Umbilical cord (tissue), 2 donors: ENCODE results near the gene FAM9C. TPM values are rescaled to one million over a fixed set of nuclear protein-coding genes. Genes with fewer than 3 reads are reported as not detected.
"Not testable (repeated sequence)": the region's sequence is repeated elsewhere in the genome, so short reads cannot be mapped to it uniquely, and the experiment has no call there.

Experiments
- DNase-seq: peaks from one replicate; pipeline ENCODE4 v3.0.0-alpha.2; 2015; ENCODE audit warnings: low spot score
- total RNA-seq: library from RNA; depleted of rRNA; stranded (reverse); fragments of >200 nt; gene quantifications from one replicate; pipeline ENCODE4 v1.2.3, GENCODE V29; 2014; ENCODE audit warnings: low replicate concordance; ENCODE audit not compliant: insufficient read depth

FAM9C gene
- total RNA-seq, 1 donor from 2014 or later: 3.9 TPM

DNA sequence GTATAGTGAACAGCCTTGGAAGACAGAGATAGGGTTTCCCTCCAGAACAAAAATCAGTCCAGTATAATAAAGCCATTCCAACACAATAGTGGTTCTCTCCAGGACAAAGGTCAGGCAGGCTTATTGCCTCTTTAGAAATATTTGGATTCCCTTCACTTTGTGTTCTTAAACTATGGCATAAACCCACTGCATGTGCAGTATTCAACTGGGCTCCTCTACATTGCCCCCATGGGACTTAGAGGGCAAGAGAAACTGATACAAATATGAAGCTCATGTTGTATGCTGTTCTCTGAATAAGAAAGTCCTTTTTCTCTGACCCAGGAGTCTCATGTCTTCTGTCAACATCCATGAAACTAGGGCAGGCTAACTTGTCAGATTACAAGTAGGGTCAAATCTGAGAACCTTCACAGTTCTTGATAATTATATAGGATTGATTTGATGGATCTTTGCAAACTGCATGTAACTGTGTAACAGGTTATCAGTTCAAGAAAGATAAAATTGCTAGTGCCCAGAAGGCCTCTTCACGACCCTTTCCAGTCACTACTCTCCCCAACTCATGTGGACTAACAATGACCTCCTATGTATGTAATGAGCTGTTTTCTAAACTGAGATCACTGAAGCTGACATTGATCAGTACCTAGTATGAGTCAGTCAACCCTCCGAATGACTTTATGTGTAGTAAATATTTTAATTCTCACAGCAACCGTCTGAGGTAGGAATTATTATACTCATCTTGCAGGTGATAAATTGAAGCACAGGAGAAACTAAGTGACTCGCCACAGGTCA lies 31.9 kb upstream of the FAM9C start:
- DNase-seq: no peak

- no peak for DNase-seq
Observed at GRCh38 chrX:13074297-13075262, 30.2 kb upstream of the FAM9C start.

- no peak for DNase-seq
Observed at GRCh38 chrX:13069771-13070416, 25.5 kb upstream of the FAM9C start.

GRCh38 chrX:13068651-13069050 lies 24.2 kb upstream of the FAM9C start:
- DNase-seq: no peak

DNA sequence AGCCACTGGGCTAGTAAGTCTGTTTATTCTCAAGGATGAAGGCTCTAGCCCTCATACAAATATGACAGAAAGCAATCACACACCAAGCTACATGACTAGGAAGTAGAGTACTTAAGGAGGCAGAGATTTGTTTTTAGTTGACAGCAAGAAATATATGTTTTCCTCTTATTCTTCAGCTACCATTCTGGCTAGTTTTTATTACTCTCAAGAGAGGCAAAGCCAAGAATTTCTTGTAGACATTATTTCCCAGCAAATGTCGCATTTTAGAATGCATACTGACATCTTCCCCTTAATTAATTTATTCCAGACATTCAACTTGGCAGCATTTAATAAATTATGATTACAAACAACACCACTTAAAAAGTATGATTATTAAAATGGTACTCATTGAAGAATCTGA lies 23.4 kb upstream of the FAM9C start:
- DNase-seq: no peak

- DNase-seq: no peak
Observed at GRCh38 chrX:13066391-13066790, 22.0 kb upstream of the FAM9C start.

GRCh38 chrX:13064599-13065143 lies 20.3 kb upstream of the FAM9C start:
- DNase-seq: no peak

DNA sequence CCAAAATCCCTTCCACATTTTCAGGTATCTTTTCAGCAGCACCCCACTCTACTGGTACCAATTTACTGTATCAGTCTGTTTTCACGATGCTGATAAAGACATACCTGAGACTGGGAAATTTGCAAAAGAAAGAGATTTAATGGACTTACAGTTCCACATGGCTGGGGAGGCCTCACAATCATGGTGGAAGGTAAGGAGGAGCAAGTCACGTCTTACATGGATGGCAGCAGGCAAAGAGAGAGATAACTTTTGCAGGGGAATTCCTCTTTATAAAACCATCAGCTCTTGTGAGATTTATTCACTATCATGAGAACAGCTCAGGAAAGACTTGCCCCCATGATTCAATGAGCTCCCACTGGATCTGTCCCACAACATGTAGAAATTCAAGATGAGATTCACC lies 18.7 kb upstream of the FAM9C start:
- not testable (repeated sequence) for DNase-seq

DNA sequence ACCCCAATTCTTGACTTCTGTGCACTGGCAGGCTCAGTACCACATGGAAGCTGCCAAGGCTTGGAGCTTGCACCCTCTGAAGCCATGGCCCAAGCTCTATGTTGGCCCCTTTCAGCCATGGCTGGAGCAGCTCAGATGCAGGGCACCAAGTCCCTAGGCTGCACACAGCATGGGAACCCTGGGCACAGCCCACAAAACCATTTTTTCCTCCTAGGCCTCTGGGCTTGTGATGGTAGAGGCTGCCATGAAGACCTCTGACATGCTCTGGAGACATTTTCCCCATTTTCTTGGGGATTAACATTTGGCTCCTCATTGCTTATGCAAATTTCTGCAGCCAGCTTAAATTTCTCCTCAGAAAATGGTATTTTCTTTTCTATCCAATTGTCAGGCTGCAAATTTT lies 17.9 kb upstream of the FAM9C start:
- DNase-seq: not testable (repeated sequence)

DNA sequence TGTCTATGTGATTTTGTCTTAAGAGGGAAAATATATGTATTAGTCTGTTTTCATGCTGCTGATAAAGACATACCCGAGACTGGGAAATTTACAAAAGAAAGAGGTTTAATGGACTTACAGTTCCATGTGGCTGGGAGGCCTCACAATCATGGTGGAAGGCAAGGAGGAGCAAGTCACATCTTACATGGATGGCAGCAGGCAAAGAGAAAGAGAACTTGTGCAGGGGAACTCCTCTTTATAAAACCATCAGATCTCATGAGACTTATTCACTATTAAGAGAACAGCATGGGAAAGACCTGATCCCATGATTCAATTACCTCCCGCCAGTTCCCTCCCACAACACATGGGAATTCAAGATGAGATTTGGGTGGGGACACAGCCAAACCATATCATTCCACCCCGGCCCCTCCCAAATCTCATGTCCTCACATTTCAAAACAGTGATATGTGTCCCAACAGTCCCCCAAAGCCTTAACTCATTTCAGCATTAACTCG lies 16.8 kb upstream of the FAM9C start:
- DNase-seq: not testable (repeated sequence)

GRCh38 chrX:13059637-13060499 lies 15.4 kb upstream of the FAM9C start:
- DNase-seq: no peak

DNA sequence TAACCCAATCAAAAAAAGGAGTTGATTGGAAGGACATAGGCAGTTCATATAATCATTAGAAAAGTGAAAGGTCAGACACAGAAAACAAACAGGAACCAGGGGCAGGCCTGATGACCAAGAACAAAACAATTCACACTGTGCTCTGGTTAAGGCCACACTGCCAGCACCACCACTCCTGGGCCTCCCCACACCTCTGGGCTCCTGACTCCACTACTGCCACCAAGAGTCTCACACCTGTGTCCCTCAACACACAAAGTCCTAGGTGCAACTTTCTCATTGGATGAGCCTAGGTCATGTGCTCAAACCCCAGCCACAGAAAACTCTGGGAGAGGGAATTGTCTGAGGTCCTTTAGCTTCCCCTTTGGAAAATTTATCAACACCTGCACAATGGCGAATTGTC lies 11.1 kb upstream of the FAM9C start:
- DNase-seq: no peak

- DNase-seq: no peak
Observed at GRCh38 chrX:13053171-13053570, 8.8 kb upstream of the FAM9C start.

- no peak for DNase-seq
Observed at GRCh38 chrX:13051529-13052172, 7.2 kb upstream of the FAM9C start.

DNA sequence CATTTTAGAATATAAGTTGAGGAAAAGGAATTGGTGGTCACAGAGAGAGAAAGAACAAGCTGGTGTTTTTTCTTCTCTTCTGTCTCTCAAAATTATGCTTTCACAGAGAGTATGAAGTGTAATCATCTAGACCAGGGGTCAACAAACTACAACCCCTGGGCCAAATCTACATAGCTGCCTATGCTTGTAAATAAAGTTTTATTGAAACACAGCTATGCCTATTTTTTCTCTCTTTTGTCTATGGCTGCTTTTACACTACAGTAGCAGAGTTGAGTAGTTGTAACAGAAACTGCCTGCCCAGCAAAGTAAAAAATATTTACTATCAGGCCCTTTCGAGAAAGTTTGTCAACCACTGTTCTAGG lies 6.7 kb upstream of the FAM9C start:
- no peak for DNase-seq

DNA sequence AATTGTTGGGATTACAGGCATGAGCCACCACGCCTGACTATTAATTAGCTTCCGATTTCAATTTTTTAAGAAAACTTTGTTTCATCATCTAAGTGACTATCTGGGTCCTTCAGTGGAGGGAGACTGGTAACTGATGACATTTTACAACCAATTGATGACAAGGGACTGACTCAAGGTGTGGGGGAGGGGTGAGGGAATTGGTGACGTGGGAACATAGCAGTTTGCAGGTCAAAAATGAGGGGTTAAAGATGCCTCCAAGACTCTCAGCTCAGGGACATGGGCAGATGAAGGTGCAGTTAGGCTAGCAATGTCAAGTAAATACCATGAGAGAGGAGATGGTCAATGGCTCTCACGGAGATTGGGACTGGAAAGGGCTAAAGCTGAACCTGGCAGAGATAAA lies 5.7 kb upstream of the FAM9C start:
- no peak for DNase-seq

GRCh38 chrX:13048280-13048679 lies 3.9 kb upstream of the FAM9C start:
- no peak for DNase-seq

GRCh38 chrX:13047759-13048158 lies 3.3 kb upstream of the FAM9C start:
- DNase-seq: no peak

DNA sequence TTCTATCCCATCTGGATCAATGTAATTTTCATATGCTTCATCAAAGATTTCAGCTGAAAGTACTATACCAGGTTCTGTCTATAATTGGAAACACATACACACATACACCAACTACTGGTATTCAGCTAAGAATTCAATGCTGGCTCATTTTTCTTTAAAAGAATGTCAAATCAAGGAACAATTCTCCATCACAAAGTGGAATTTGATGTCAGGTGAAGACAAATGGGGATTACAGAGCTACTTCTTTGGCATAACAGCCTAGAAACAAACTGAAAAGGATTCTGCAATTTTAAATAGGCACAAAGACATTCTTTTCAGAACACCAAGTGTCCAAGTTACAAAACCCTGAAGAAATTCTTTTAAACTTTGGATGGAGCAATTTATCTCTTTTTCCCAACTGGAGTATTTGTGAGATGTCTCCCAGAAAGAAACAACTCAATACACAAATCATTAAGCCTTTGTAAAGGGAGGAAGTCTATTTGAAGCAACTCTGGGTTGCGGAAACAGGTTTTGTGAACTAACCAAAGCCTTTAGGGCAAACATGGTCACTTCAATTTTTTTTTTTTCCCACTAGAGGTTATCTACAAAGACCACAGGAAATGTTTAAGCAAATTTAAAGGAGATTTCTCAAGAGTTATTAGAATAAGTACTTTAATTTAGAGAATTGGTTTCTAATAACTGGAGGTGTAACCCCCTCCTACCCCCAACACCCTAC lies 1.9 kb upstream of the FAM9C start:
- DNase-seq: no peak

DNA sequence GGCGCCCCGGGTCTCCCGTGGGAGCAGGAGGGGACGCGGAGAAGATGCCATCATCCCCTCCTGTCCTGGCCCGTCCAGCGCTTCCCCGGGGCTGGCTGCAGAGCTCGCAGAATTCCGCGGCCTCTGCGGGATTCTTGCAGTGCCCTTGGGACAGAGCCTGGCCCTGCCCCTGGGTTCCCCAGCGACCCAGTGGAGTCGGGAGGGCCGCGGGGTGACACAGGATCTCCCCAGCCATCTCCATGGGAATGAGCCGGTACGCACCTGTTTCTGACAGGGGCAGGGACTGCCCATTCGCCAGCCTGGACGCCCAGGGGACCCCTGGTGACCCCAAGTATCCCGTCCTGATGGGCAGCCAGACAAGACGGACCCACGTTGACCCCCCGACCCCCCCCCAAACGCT lies 482 bp downstream of the FAM9C start:
- DNase-seq: no peak
